Effector memory CD4-positive, alpha-beta T cell (primary cell): ENCODE measurements around the gene PFAS.
A peak's percentile ranks its signal among the peaks of the same experiment; 100 is the strongest.

Experiments used
- DNase-seq, 3 donors: peaks; one replicate each; pipeline ENCODE4 v3.0.0-alpha.2; 2020
- H3K27ac ChIP-seq: 2 replicates; pipeline ENCODE4 v1.7.0; 2013; ENCODE audit warnings: mild to moderate bottlenecking, low read length, moderate library complexity; ENCODE audit not compliant: insufficient read depth, poor library complexity, severe bottlenecking
- H3K27me3 ChIP-seq: replicated peaks from 2 replicates; pipeline ENCODE4 v1.7.0; 2013; ENCODE audit warnings: mild to moderate bottlenecking, low read length; ENCODE audit not compliant: insufficient read depth, control insufficient read depth, poor library complexity, severe bottlenecking
- H3K36me3 ChIP-seq: 2 replicates; pipeline ENCODE4 v1.7.0; 2013; ENCODE audit warnings: mild to moderate bottlenecking, low read length, moderate library complexity; ENCODE audit not compliant: control insufficient read depth, insufficient read depth
- H3K4me1 ChIP-seq: 2 replicates; pipeline ENCODE4 v1.7.0; 2013; ENCODE audit warnings: low read length, mild to moderate bottlenecking; ENCODE audit not compliant: control insufficient read depth, insufficient read depth, poor library complexity, severe bottlenecking
- H3K4me3 ChIP-seq: 2 replicates; pipeline ENCODE4 v1.7.0; 2013; ENCODE audit warnings: low read length, low read depth, mild to moderate bottlenecking; ENCODE audit not compliant: insufficient read depth, poor library complexity, severe bottlenecking
- H3K9me3 ChIP-seq: 2 replicates; pipeline ENCODE4 v1.7.0; 2013; ENCODE audit warnings: mild to moderate bottlenecking, low read length, moderate library complexity; ENCODE audit not compliant: control insufficient read depth

Gene PFAS

DNA sequence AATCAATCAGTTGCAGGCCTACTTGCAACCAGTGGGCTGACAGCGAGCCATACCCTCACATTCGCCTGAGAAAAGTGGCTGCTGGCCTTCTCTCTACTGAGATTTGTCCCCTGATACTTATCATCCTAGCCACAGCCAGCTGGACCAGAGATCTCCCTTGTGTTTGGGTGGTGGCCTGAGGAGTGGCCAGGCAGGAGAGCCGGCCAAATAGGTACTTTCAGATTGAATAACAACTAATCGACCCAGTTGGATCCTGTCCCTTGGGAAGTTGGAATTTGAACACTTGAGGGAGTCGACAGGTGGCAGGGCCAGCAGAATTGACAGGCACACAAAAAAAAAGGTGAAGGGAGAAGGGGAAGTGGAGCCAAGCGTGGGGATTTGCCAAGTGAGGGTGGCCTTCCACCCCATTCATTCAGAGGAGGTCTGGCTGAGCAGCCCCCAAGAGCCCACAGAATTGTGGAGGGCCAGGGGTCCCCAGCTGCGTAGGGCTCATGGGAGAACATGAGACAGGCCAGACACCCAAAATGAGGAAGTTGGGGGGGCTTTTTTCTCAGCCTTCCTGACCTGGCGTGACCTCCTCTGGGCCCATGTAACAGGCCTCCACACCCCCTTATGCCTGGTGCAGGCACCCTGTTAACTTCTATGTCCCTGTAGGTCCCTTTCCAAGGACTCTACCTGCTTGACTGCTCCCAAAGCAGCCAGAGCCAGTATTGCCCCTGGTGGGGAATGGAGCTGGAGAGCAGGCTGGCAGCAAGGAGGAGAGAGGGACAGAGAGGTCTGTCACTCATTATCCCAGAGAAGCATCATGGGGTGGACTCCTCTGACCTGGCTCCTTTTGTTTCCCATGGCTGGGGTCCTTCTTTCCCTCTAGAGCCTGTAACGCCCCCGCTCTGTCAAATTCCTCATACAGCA, 36.4 kb downstream of the PFAS start:
- no peak overlapping the region for H3K4me3 ChIP-seq
- H3K27me3 ChIP-seq = no peaks in the 10 kb centered on the region
- no peaks in the 10 kb centered on the region for H3K9me3 ChIP-seq
- no peak for DNase-seq
- H3K27ac ChIP-seq = no peak overlapping the region
- H3K4me1 ChIP-seq = peaks cover 27% of the 10 kb centered on the region
- no peaks in the 10 kb centered on the region for H3K36me3 ChIP-seq

DNA sequence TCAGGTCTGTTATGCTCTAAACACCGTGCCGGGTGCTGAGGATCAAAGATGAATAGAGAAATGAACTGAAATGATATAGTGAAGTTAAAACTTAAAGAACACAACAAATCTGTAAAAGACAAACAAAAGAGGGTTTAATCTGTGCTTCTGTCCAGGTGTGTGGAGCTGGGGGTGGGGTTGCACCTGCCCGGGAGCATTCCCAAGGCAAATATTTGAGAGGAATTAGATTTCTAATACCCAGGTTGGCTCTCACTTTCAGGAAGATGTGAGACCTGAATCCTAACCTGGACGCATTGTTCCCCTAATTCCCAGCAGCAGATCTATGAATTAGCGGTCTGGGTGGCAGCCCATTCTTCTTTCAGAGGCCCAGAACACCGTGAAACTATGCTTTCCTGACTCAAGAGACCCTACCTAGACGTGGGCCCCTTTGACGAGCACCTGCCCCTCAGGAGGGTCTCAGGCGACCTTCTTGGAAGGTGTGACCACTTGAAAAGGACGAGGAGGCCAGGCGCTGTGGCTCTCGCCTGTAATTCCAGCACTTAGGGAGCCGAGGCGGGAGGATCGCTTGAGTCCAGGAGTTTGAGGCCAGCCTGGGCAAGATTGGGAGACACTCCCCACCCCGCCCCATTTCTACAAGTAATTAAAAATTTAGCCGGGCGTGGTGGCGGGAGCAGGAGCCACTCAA, 38.7 kb downstream of the PFAS start:
- no peaks in the 10 kb centered on the region for H3K9me3 ChIP-seq
- peaks cover 27% of the 10 kb centered on the region for H3K4me1 ChIP-seq
- H3K4me3 ChIP-seq = peak overlapping the region; percentile 96
- no peaks in the 10 kb centered on the region for H3K36me3 ChIP-seq
- no peaks in the 10 kb centered on the region for H3K27me3 ChIP-seq
- H3K27ac ChIP-seq = peak overlapping the region; percentile 90
- DNase-seq = no peak

DNA sequence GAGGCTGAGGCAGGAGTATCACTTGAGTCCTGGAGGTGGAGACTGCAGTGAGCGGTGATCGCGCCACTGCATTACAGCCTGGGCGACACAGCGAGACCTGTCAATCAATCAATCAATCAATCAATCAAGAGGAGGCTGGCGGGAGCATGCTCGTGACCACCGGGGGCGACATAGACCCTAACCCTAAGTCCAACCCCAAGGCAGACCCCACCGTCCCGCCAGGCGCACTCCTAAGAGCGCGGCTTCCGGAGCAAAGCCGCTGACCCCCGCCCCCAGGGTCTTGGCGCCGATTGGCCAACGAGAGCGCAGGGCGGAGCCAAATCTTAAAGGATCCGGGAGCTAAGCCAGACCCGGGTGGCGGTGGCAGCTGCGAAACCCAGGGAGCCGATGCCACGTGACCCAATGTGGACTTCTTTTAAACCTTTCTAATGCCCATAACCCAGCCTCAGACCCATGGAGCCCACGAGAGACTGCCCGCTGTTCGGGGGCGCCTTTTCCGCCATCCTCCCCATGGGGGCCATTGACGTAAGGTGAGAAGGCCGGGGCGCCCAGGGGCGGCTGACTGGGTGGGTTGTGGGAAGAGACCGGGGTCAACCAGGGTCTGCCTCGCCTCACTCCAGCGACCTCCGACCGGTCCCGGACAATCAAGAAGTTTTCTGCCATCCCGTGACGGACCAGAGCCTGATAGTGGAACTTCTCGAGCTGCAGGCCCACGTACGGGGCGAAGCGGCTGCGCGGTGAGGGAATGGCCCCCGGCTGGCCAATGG, 39.4 kb downstream of the PFAS start, which contains the start of gene RANGRF:
TSS of gene RANGRF (plus strand) at position 335 of the 767 bp plus-strand sequence. CDS start at position 454, 119 bp downstream.
- H3K4me1 ChIP-seq = peaks cover 24% of the 10 kb centered on the region
- DNase-seq = peak; percentile 62 to 77 (median 71)
- no peaks in the 10 kb centered on the region for H3K9me3 ChIP-seq
- H3K36me3 ChIP-seq = no peaks in the 10 kb centered on the region
- peak within 1 kb of the TSS; percentile 90 for H3K27ac ChIP-seq
- H3K4me3 ChIP-seq = peak within 1 kb of the TSS; percentile 96
- H3K27me3 ChIP-seq = no peaks in the 10 kb centered on the region

DNA sequence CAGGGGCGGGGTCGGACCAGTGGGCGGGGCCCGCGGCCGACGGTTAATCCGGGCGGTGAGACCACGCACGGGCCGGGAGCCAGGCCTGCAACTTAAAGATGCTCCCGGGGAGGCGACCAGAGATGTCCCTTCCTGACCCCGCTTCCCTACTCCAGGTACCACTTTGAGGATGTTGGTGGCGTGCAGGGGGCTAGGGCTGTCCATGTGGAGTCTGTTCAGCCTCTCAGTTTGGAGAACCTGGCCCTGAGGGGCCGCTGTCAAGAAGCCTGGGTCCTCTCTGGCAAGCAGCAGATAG, 40.0 kb downstream of the PFAS start:
- Histone ChIP-seq H3K4me1 (peaks cover 21% of the 10 kb centered on the region), H3K36me3 (no peaks in the 10 kb centered on the region), H3K9me3 (no peaks in the 10 kb centered on the region), H3K27ac (peak overlapping the region; percentile 90), H3K27me3 (no peaks in the 10 kb centered on the region), H3K4me3 (peak overlapping the region; percentile 96)
- peak in 1 of 3 donors; percentile 42 for DNase-seq

DNA sequence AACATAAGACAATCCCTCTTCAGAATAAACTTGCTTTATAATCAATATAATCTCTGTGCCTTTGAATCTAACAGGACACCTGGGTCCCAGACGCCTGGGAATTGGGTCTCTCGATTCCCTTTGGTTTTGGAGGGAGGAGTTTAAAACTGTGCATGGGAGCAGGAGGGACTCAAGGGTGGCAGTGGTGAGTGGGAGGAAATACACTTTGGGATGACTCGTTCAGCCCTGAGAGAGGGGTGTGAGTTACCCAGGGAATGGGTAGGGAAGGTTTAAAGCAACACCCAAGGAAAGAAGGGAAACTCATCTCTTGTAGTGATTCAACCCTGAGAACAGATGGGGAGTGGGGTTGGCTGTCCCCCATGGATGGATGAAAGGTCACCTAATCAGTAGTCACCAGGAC, 41.0 kb downstream of the PFAS start:
- Histone ChIP-seq H3K9me3 (no peaks in the 10 kb centered on the region), H3K36me3 (no peaks in the 10 kb centered on the region), H3K4me1 (peaks cover 23% of the 10 kb centered on the region), H3K4me3 (no peak overlapping the region), H3K27me3 (no peaks in the 10 kb centered on the region), H3K27ac (no peak overlapping the region)
- DNase-seq = no peak

DNA sequence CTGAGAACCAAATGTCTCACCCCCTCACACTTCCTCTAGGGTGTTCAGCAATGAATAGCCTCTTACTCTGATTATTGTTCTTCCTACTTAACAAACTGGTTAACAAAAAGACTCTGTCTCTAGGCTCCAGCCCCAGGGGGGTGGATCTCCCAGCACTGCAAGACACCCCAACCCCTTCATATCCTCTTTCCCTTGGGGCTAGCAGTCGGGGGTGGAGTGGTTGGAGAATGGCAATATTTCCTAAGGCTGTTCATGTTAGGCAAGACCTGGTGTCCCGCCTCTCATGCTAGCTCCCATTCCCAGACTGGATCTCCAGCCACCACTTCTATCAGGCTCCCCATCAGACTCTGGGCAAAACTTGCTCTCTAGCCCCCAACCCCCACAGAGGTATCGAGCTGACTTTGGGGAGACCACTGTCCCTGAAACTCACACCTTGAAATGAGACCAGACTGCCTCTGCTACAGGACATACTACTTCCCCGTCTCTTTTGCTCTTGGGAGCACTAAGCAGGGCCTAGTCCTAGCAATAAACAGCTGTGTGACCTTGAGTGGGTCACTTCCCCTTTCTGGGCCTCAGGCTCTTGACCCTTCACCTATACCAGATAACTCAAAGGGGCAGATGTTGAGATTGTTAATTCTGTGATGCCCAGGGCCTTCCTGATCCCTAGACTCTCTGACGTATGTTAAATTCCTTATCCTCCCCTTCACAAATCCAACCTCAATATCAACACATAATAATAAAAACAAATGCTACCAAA, 43.7 kb downstream of the PFAS start:
- H3K27me3 ChIP-seq = no peaks in the 10 kb centered on the region
- no peak overlapping the region for H3K27ac ChIP-seq
- DNase-seq = no peak
- H3K4me1 ChIP-seq = peaks cover 22% of the 10 kb centered on the region
- H3K36me3 ChIP-seq = no peaks in the 10 kb centered on the region
- H3K4me3 ChIP-seq = no peak overlapping the region
- H3K9me3 ChIP-seq = no peaks in the 10 kb centered on the region

DNA sequence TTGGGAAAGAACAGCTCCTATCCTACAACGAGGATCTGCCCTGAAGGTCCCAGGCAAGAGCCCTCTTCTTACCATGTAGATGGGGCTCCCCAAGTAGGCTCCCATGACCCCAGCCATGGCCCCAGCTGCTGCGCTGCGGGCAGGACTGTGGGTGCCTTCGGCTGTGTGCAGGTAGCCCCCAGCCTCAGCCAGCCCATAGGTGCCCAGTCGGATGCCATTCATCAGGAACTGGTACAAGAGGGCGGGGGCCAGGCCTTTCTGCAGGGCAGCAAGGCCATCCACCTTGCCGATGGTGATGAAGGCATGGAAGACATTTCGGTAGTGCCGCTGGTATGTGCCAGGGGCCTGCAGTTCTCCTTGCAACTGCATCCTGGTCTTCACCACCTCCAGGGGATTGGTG, 45.3 kb downstream of the PFAS start:
- H3K27ac ChIP-seq = peak overlapping the region; percentile 89

DNA sequence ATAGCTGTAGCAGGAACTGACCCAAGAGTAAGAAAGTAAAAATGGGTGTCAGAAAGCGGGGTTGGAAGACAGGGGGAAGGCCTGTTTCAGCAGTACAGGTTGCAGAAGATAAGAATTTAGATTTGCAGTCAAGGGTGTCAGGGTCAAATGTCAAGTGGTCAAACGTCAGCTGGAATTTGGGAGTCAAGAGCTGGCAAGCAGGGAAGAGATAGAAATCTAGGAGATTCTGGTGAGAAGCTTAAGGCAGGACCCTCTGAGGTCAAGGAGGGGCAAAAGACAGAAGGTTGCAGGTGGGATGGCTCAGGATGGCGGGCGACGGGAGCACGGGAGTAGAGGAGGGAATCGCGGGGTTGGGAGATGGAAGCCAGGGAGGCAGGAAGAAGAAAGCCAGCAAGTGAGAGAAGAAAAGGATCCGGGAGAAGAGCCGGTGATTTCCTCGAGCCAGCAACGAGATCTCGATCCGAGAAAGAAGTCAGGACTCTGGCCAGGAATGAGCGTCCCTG, 45.8 kb downstream of the PFAS start:
- Histone ChIP-seq H3K4me3 (peak overlapping the region; percentile 81), H3K27me3 (no peaks in the 10 kb centered on the region), H3K27ac (peak overlapping the region; percentile 89), H3K36me3 (no peaks in the 10 kb centered on the region), H3K9me3 (no peaks in the 10 kb centered on the region), H3K4me1 (peaks cover 6% of the 10 kb centered on the region)
- no peak for DNase-seq

More for the DNA sequence above, 45.3 kb downstream of the PFAS start:
- no peaks in the 10 kb centered on the region for H3K36me3 ChIP-seq
- no peak overlapping the region for H3K4me3 ChIP-seq
- peaks cover 11% of the 10 kb centered on the region for H3K4me1 ChIP-seq
- H3K9me3 ChIP-seq = no peaks in the 10 kb centered on the region
- DNase-seq = no peak
- no peaks in the 10 kb centered on the region for H3K27me3 ChIP-seq

DNA sequence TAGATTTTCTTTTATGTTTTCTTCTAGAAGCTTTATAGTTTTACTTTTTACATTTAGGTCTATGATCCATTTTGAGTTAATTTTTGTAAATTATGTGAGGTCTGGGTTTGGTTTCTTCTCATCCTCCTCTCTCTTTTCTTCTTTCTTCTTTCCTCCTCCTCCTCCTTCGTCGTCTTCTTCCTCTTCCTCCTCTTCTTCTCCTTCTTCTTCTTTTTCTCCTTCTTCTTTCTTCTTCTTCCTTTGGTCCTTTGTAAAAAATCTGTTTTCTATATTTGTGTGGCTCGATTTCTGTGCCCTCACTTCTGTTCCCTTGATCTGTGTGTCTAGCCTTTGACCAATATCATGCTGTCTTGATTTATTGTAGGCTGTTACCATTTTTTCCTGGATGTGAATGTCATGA, 51.1 kb downstream of the PFAS start:
- Histone ChIP-seq H3K36me3 (no peaks in the 10 kb centered on the region), H3K4me3 (no peak overlapping the region), H3K4me1 (no peaks in the 10 kb centered on the region), H3K27me3 (no peaks in the 10 kb centered on the region), H3K9me3 (no peaks in the 10 kb centered on the region), H3K27ac (no peak overlapping the region)
- no peak for DNase-seq
